Peyer's patch (tissue), 4 donors: Measurements from ENCODE around the gene PEG3.

Experiments used
- POLR2A ChIP-seq, 2 donors: fragments of 450-650 bp; IDR thresholded peaks; one replicate each; pipeline ENCODE4 v1.5.1; 2017; ENCODE audit warnings: antibody characterized with exemption in 2 of 2, mild to moderate bottlenecking in 2 of 2, moderate library complexity in 2 of 2
- TF ChIP-seq, protein P1 (sequence below), 6 experiments: fragments of 450-650 bp in 4 of 6; fragments of 200-600 bp in 2 of 6; sonication (generic) in 1 of 6; IDR thresholded peaks; one replicate each; pipeline ENCODE4 v1.5.1; 2017 to 2019; ENCODE audit warnings: antibody characterized with exemption in 6 of 6, mild to moderate bottlenecking in 3 of 6, moderate library complexity in 1 of 6

DNA sequence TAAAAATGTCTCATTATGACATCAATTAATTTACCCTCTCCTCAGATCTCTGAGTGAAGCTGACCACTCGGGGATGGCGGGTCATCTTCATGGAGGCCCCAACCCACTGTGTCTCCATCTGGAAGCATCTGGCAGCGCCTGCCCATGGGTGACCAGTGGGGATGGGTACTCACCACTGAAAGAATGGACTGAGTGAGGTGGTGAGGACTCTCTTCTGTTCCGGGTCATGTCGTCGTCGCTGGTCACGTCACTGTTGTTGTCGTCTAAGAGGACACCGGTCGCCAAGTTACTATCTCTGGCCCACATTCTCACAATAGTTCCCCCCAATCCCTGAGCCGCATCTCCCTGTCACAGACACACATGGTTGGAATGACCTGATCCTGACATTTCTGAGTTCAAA lies 17.1 kb downstream of the PEG3 start:
- TF ChIP-seq, protein P1, sequence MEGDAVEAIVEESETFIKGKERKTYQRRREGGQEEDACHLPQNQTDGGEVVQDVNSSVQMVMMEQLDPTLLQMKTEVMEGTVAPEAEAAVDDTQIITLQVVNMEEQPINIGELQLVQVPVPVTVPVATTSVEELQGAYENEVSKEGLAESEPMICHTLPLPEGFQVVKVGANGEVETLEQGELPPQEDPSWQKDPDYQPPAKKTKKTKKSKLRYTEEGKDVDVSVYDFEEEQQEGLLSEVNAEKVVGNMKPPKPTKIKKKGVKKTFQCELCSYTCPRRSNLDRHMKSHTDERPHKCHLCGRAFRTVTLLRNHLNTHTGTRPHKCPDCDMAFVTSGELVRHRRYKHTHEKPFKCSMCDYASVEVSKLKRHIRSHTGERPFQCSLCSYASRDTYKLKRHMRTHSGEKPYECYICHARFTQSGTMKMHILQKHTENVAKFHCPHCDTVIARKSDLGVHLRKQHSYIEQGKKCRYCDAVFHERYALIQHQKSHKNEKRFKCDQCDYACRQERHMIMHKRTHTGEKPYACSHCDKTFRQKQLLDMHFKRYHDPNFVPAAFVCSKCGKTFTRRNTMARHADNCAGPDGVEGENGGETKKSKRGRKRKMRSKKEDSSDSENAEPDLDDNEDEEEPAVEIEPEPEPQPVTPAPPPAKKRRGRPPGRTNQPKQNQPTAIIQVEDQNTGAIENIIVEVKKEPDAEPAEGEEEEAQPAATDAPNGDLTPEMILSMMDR (IDR thresholded peaks at IDR 0.05) = no peak
- no peak for TF ChIP-seq POLR2A (IDR thresholded peaks at IDR 0.05)
